Right lobe of liver (tissue), 4 donors: ENCODE measurements around the gene CHMP4A.

Experiments used
- CTCF ChIP-seq, 4 donors: fragments of 200-600 bp in 3 of 4; fragments of 450-650 bp in 1 of 4; IDR thresholded peaks; one replicate each; pipeline versions ENCODE4 v1.5.1 to v1.8.0; 2016 to 2022; ENCODE audit warnings: antibody characterized with exemption in 4 of 4, mild to moderate bottlenecking in 2 of 4
- POLR2A ChIP-seq: fragments of 450-650 bp; IDR thresholded peaks from one replicate; pipeline ENCODE4 v1.6.1; 2017; ENCODE audit warnings: antibody characterized with exemption, mild to moderate bottlenecking
- donor health status: DM: no; HTN: no; CAD: no.
- donor health status: DM: no; HTN: no; CAD: no.
- donor health status: DM: no; HTN: yes; CAD: no.

- TF ChIP-seq POLR2A: no peak
- TF ChIP-seq CTCF (IDR thresholded peaks at IDR 0.05): no peak
Measured at GRCh38 chr14:24240110-24240918, 27.0 kb upstream of the CHMP4A start.
